GM10266 (cell line): Measurements from ENCODE around the gene SASH1.

Experiments used
- DNase-seq: peaks from one replicate; pipeline ENCODE4 v3.0.0; 2012; ENCODE audit errors: extremely low spot score
- TF ChIP-seq, protein P1 (sequence below): IDR thresholded peaks from 2 replicates; pipeline ENCODE4 v1.5.1; 2012; ENCODE audit warnings: mild to moderate bottlenecking, low read depth; ENCODE audit not compliant: control insufficient read depth, insufficient read depth; ENCODE audit errors: missing control alignments

SASH1 gene

DNA sequence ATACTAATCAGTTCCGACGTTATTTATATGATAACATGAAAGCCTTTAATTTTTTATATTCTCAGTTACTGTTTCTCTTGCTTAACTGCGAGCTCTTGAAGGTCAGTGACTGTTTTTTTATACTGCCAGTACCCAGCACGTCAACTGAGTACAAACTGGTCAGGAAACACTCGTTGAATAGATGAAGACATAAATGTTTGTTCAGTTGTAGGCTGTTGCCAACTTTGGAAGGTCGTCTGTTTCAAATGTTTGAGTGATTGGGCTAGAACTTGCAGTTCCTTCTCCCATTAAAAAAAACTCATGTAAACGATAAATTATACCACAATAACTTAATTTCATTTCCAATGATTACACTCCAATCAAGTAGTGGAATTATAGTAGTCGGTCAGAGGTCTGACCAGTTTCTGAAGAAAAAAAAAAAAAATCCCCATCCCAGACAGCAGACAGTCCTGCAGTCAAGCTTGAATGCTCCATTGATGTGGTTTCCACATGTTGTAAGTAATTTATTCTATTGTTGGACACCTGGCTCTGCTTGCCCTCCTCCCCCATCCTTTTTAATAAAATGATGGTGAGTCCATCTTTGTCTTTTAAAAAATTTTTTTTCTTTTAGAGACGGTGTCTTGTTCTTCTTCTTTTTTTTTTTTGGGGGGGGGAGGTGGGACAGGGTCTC, 81.1 kb downstream of the SASH1 start:
- TF ChIP-seq, protein P1, sequence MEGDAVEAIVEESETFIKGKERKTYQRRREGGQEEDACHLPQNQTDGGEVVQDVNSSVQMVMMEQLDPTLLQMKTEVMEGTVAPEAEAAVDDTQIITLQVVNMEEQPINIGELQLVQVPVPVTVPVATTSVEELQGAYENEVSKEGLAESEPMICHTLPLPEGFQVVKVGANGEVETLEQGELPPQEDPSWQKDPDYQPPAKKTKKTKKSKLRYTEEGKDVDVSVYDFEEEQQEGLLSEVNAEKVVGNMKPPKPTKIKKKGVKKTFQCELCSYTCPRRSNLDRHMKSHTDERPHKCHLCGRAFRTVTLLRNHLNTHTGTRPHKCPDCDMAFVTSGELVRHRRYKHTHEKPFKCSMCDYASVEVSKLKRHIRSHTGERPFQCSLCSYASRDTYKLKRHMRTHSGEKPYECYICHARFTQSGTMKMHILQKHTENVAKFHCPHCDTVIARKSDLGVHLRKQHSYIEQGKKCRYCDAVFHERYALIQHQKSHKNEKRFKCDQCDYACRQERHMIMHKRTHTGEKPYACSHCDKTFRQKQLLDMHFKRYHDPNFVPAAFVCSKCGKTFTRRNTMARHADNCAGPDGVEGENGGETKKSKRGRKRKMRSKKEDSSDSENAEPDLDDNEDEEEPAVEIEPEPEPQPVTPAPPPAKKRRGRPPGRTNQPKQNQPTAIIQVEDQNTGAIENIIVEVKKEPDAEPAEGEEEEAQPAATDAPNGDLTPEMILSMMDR, result no peak
- DNase-seq, result no peak

DNA sequence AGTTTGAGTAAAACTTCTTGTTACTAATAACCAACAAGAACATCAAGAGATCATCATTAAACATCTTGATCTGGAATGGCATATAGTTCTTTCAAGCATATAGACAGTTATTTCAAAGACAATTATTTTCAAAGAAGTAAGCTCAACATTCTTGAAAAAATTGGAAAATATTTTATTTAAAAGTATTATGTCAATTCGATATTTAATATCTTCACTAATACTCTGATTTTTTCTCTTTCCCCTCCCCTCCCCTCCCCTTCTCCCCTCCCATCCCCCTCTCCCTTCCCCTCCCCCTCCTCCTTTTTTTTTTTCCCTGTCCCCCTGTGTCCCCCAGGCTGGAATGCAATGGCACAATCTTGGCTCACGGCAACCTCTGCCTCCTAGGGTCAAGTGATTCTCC, 82.8 kb downstream of the SASH1 start:
- TF ChIP-seq, protein P1, result no peak
- no peak for DNase-seq

DNA sequence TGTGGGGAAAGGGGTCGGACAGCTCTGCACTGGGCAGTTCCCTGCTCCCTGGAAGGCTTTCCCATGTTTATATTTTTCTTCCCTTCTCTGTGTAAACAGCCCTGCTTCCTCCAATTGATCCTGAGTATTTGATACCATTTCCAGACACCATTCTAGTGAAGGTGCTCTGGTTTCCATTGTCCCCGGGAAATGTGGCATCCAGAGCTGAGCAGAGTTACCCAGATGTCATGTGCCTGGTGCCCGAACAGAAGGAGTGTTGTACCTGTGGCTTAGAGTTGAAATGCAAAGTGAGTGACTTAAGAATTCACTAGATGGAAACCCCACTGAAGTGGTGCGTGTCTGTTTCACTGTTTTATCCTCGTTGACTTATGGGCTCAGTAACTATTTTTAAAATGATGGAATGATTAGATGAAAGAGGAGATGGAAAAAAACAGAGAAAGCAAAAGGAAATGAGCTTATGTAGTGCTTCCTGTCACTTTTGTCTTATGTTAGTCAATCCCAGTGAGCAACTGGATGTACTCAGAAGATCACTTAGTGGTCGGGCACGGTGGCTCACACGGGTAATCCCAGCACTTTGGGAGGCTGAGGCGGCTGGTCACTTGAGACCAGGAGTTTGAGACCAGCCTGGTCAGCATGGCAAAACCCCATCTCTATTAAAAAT, 83.8 kb downstream of the SASH1 start:
- TF ChIP-seq, protein P1, result no peak
- no peak for DNase-seq

DNA sequence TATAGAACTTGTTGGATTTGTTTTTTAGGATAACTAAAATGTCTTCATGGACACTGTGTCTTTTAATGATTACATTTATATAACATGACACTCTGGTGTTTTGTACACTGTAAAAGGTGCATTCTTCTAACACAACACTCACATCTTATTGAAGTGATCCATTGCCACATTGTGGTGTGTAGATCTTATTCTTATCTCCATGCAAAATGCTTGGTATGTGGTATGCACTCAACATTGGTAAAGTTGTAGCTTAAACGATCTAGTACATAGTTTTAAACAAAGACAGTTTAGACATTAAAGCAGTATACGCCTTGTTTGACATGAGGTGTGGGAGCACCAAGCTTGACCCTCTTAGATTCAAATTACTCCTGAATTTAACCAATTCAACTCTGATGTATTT, 84.7 kb downstream of the SASH1 start:
- DNase-seq, result no peak
- TF ChIP-seq, protein P1, result no peak

DNA sequence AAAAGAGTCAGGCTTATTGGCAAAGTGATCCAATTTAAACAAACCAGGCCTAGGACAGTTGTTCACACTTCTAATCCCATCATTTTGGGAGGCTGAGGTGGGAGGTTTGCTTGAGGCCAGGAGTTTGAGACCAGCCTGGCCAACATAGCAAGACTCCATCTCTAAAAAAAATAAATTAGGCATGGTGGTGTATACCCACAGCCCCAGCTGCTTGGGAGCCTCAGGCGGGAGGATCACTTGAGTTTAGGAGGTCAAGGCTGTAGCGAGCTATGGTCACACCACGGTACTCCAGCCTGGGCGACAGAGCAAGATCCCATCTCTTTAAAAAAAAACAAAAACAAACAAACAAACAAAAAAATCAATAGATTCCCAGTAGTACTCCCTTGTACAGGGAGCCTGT, 86.8 kb downstream of the SASH1 start:
- no peak for DNase-seq
- TF ChIP-seq, protein P1, result no peak

DNA sequence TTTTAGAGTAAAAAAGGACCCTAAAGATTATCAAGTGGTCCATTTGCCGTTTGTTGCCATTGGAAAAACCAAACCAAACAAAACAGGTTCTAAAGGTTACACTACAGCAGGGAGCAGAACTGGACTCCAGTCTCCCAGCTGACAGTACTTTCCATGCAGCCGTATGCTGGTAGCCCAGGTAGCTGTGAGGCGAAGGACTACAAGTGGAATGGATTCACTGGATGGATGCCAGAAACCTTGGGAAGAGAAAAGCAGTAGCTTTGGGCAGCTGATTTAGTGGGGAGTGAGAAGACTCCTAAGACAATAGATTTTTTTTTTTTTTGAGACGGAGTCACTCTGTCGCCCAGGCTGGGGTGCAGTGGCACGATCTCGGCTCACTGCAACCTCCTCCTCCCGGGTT, 88.3 kb downstream of the SASH1 start:
- no peak for DNase-seq
- TF ChIP-seq, protein P1, result no peak

DNA sequence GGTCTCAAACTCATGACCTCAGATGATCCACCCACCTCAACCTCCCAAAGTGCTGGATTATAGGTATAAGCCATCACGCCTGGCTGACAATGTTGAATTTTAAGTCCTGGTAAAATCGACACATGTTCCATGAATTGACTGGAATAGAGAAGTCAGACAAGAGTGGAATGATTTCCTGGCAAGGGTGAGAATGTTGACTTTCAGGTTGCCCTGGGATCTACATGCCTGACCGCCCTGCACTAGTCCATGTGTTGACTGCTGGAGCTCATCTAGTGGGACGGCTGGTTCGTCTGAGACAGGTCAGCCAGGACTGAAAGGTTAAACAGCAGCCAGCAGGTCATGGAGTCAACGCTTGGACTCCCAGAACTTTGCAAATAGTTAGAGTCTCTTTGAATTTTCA, 88.8 kb downstream of the SASH1 start:
- DNase-seq, result no peak
- TF ChIP-seq, protein P1, result no peak
